ENCODE data around the gene IFT88. TPM values are rescaled to one million over a fixed set of nuclear protein-coding genes. Genes with fewer than 3 reads are reported as not detected.
A peak's percentile ranks its signal among the peaks of the same experiment; 100 is the strongest.

The IFT88 gene
- total and polyA plus RNA-seq, 2 of the 8 experiments (the other 6 are each of a cell fraction or from before 2014, with no cell fraction given), result 1.7 to 5.8 TPM

DNA sequence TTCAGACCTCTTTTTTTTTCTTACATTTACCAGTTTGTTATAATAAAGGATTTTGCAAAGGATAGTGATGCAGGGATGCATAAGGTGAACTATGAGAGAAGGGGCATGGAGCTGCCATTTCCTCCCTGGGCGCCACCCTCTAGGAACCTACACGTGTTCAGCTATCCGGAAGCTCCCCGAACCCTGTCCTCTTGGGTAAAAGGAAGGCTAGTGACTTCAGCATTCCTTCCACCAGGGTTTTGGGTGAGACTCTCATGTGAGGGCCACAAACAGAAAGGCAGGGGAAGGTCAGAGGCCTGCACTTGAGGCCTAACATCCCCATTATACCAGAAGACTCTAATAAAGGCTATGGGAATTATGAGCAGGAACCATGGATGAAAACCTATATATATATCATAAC lies 57.3 kb downstream of the IFT88 start:
- Histone ChIP-seq H2BK20ac (ENCODE audit: low read length) (no peak overlapping the region), H3K4me1 (replicated peaks in 1 of 4; ENCODE audit: control insufficient read depth in 3 of 4, insufficient read depth in 4 of 4, low read length in 3 of 4) (no peaks in the 10 kb centered on the region), H2BK15ac (ENCODE audit: low read length) (no peak overlapping the region), H2BK5ac (ENCODE audit: low read depth, low read length) (no peak overlapping the region), H2BK12ac (ENCODE audit: low read depth, low read length) (no peak overlapping the region), H4K5ac (ENCODE audit: insufficient read length, low read depth, low read length) (no peak overlapping the region), H3K79me1 (ENCODE audit: low read depth, low read length) (no peaks in the 10 kb centered on the region), H3K36me3 (ENCODE audit: control insufficient read depth in 2 of 4, insufficient read depth in 4 of 4, low read length in 3 of 4) (no peaks in the 10 kb centered on the region), H3K27ac (ENCODE audit: low read depth, low read length) (no peak overlapping the region), H3K18ac (ENCODE audit: extremely low read depth, low read length) (no peak overlapping the region), H3K23ac (ENCODE audit: insufficient read length) (no peak overlapping the region), H4K20me1 (replicated peaks in 1 of 2; ENCODE audit: control insufficient read depth in 1 of 2, insufficient read depth in 2 of 2, low read length in 2 of 2) (no peaks in the 10 kb centered on the region), H3K4me3 (ENCODE audit: extremely low read depth in 1 of 4, insufficient read depth in 2 of 4, low read depth in 3 of 4, low read length in 4 of 4) (no peak overlapping the region), H2AFZ (ENCODE audit: low read length) (no peak overlapping the region), H4K91ac (replicated peaks; ENCODE audit: insufficient read length, low read length) (no peak overlapping the region), H3K23me2 (ENCODE audit: low read depth, low read length) (no peaks in the 10 kb centered on the region), H2AK5ac (ENCODE audit: low read depth, low read length) (no peak overlapping the region), H4K8ac (ENCODE audit: extremely low read depth, insufficient read depth, low read length) (no peak overlapping the region), H2BK120ac (replicated peaks; ENCODE audit: low read depth, low read length) (no peak overlapping the region), H3K79me2 (ENCODE audit: control insufficient read depth in 1 of 2, insufficient read depth in 2 of 2, low read length in 2 of 2) (no peaks in the 10 kb centered on the region), H3K27me3 (replicated peaks in 1 of 4; ENCODE audit: control insufficient read depth in 3 of 4, extremely low read depth in 1 of 4, insufficient read depth in 3 of 4, low read length in 3 of 4) (no peaks in the 10 kb centered on the region), H3K4me2 (ENCODE audit: insufficient read depth in 1 of 2, low read depth in 2 of 2, low read length in 2 of 2) (no peak overlapping the region), H3K56ac (replicated peaks; ENCODE audit: insufficient read length, low read depth, low read length) (no peak overlapping the region), H3K4ac (replicated peaks; ENCODE audit: insufficient read length, low read depth, low read length) (no peak overlapping the region), H3K9me3 (ENCODE audit: insufficient read depth in 2 of 2, low read depth in 1 of 2, low read length in 1 of 2) (peaks cover 5 to 6% of the 10 kb centered on the region in 2 experiments), H3K14ac (ENCODE audit: insufficient read length) (no peak overlapping the region), H3K9ac (replicated peaks in 1 of 4; ENCODE audit: extremely low read depth in 1 of 4, low read depth in 3 of 4, low read length in 3 of 4) (no peak overlapping the region)
- ChIA-PET CTCF (ENCODE audit: partially characterized antibody) (no interaction called here), POLR2A (ENCODE audit: partially characterized antibody) (no interaction called here)
- FAIRE-seq (no peak), DNase-seq (ENCODE audit: low read depth in 1 of 2, low spot score in 2 of 2) (no peak)
- WGBS, 2 experiments (ENCODE audit: extremely low coverage in 1 of 2, insufficient coverage in 1 of 2, insufficient read length in 1 of 2, insufficient replicate concordance in 2 of 2, low coverage in 1 of 2, low lambda C conversion rate in 2 of 2, missing lambda C conversion rate in 1 of 2), result 89% methylated on average over 4 of the region's 4 CpGs; no CpG with 5 or more reads in 1 of the 2 experiments
- peak; percentile 69 for TF ChIP-seq TEAD4 (IDR thresholded peaks at IDR 0.05; ENCODE audit: low read depth, low read length)
- TF ChIP-seq CBX5 (IDR thresholded peaks at IDR 0.05; ENCODE audit: low read depth, low read length), result no peak

All from H1 (cell line).